Measurements from ENCODE around the gene AFF2. TPM values are rescaled to one million over a fixed set of nuclear protein-coding genes. Genes with fewer than 3 reads are reported as not detected.

Gene AFF2
- total RNA-seq, 1 donor from 2014 or later = 10.9 TPM

DNA sequence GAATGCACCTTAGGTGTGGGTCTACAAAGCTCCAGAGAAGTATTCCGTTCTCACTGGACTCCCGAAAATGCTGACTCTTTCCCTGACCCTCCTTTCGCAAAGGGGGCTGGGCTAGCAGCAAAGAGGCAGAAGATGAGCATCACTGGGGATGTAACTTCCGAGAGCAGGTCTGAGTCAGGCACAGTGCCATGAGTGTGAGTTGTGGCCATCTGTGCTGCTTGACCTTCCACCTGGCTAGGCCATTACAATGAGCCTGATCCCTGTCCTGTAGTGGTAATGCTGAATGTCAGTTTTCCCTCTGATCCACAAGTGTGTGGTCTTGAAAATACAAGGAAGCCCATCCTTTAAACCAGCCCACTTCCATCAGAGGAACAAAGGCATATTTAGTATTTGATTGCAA, 479.4 kb downstream of the AFF2 start:
- DNase-seq = no peak

DNA sequence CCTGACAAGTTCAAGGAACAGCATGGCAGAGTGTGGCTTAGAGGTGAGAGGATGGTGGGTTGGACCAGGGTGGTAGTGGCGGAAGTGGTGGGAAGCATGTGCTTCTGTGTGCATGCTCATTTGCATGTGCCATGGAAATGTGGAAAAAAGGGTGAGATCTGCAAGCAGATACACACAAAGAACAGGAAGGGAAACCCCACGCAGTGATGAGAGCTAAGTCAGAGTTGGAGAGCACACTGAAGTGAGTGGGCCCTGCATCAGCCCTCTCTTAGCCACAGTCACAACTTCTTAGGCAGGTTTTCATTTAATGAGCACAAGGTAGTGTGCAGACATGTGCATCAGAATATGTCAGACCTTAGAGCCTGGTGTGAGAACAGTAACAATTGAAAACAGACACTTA, 483.8 kb downstream of the AFF2 start:
- intact Hi-C loops (cut with DNase I) = no loop called here
- H3K4me3 ChIP-seq = no peak overlapping the region
- DNase-seq = no peak

More for the DNA sequence above, 479.4 kb downstream of the AFF2 start:
- Histone ChIP-seq H3K4me1 (no peaks in the 10 kb centered on the region), H3K27me3 (ENCODE audit: low read depth) (no peaks in the 10 kb centered on the region), H3K9me3 (no peaks in the 10 kb centered on the region), H3K27ac (no peak overlapping the region), H3K36me3 (no peaks in the 10 kb centered on the region), H3K4me3 (no peak overlapping the region)
- TF ChIP-seq, protein P1, sequence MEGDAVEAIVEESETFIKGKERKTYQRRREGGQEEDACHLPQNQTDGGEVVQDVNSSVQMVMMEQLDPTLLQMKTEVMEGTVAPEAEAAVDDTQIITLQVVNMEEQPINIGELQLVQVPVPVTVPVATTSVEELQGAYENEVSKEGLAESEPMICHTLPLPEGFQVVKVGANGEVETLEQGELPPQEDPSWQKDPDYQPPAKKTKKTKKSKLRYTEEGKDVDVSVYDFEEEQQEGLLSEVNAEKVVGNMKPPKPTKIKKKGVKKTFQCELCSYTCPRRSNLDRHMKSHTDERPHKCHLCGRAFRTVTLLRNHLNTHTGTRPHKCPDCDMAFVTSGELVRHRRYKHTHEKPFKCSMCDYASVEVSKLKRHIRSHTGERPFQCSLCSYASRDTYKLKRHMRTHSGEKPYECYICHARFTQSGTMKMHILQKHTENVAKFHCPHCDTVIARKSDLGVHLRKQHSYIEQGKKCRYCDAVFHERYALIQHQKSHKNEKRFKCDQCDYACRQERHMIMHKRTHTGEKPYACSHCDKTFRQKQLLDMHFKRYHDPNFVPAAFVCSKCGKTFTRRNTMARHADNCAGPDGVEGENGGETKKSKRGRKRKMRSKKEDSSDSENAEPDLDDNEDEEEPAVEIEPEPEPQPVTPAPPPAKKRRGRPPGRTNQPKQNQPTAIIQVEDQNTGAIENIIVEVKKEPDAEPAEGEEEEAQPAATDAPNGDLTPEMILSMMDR (IDR thresholded peaks at IDR 0.05) = no peak
- intact Hi-C loops (cut with DNase I) = no loop called here
- no peak for ATAC-seq

DNA sequence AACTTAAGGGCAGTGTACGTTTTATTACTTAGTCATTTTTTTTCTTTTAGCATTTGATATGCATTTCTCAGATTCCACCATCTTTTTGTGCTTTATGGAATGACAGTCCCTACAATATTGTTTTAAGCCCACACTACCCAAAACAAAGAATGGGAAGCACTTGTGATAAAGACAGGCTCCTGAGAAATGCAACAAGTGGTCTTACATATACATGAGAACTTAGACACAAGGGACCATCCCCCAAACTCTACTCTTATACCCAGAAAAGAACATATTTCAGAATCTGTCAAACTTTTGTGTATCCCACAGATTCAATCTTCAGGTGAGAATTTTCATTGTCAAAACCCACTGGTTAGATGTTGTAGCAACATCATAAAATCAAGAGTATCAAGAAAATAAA, 491.1 kb downstream of the AFF2 start:
- ATAC-seq (no peak), DNase-seq (no peak)
- no peak overlapping the region for H3K27ac ChIP-seq
- no peaks in the 10 kb centered on the region for H3K4me1 ChIP-seq
- H3K27me3 ChIP-seq (ENCODE audit: low read depth) = no peaks in the 10 kb centered on the region
- no peaks in the 10 kb centered on the region for H3K9me3 ChIP-seq
- intact Hi-C loops (cut with DNase I) = no loop called here
- H3K4me3 ChIP-seq = no peak overlapping the region
- no peaks in the 10 kb centered on the region for H3K36me3 ChIP-seq
- TF ChIP-seq, protein P1 (IDR thresholded peaks at IDR 0.05) = no peak

More for the DNA sequence above, 483.8 kb downstream of the AFF2 start:
- H3K27me3 ChIP-seq (ENCODE audit: low read depth) = no peaks in the 10 kb centered on the region
- H3K27ac ChIP-seq = no peak overlapping the region
- ATAC-seq = no peak
- TF ChIP-seq, protein P1 (IDR thresholded peaks at IDR 0.05) = no peak
- H3K9me3 ChIP-seq = no peaks in the 10 kb centered on the region
- H3K36me3 ChIP-seq = no peaks in the 10 kb centered on the region
- no peaks in the 10 kb centered on the region for H3K4me1 ChIP-seq

DNA sequence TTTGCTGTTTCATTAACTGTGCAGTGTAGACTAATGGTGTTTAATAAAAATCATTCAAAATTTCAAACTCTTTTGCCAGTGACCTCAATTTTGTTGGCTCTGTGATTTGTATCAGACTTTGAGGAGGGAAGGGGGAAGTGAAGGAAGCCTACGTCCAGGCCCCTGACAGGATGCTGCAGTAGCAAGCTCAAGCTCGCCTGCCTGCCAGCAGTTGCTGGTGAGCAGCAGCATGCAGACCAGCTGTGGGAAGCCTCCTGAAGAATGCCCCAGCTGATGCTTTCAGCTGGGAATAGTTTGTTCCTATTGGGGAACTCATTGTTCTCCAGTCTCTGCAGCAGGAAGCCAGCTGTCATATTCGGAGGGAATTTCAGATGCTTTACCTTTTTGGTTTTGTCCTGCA, 495.2 kb downstream of the AFF2 start:
- DNase-seq (no peak), ATAC-seq (no peak)
- H3K4me3 ChIP-seq = no peak overlapping the region
- no peak overlapping the region for H3K27ac ChIP-seq
- intact Hi-C loops (cut with DNase I) = no loop called here
- no peaks in the 10 kb centered on the region for H3K4me1 ChIP-seq
- no peaks in the 10 kb centered on the region for H3K27me3 ChIP-seq (ENCODE audit: low read depth)
- H3K36me3 ChIP-seq = no peaks in the 10 kb centered on the region
- TF ChIP-seq, protein P1 (IDR thresholded peaks at IDR 0.05) = no peak
- H3K9me3 ChIP-seq = no peaks in the 10 kb centered on the region

DNA sequence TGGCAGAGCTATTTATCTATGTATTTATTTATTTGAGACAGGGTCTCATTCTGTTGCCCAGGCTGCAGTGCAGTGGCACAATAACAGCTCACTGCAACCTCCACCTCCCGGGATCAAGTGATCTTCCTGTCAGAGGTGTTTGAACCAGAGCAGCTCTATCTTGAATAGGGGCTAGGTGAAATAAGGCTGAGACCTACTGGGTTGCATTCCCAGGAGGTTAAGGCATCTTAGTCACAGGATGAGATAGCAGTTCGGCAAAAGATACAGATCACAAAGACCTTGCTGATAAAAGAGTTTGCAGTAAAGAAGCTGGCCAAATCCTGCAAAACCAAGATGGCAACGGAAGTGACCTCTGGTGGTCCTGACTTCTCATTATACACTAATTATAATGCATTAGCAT, 501.9 kb downstream of the AFF2 start:
- no peaks in the 10 kb centered on the region for H3K9me3 ChIP-seq
- H3K27me3 ChIP-seq (ENCODE audit: low read depth) = no peaks in the 10 kb centered on the region
- no peak for ATAC-seq
- no peaks in the 10 kb centered on the region for H3K4me1 ChIP-seq
- no peak for DNase-seq
- no peak overlapping the region for H3K27ac ChIP-seq
- TF ChIP-seq, protein P1 (IDR thresholded peaks at IDR 0.05) = no peak
- no peak overlapping the region for H3K4me3 ChIP-seq
- intact Hi-C loops (cut with DNase I) = no loop called here
- no peaks in the 10 kb centered on the region for H3K36me3 ChIP-seq
